RWPE2 (cell line): ENCODE results near the gene SPTLC2.
A peak's percentile ranks its signal among the peaks of the same experiment; 100 is the strongest.
"Not testable (repeated sequence)": the region's sequence is repeated elsewhere in the genome, so short reads cannot be mapped to it uniquely, and the experiment has no call there.

ENCODE experiments used
- ATAC-seq: fragments of 200-7000 bp; cut with Tn5 transposase; 3 replicates; pipeline ENCODE4 v1.9.1; 2021; ENCODE audit warnings: low read depth
- DNase-seq: peaks from one replicate; pipeline ENCODE4 v3.0.0-alpha.2; 2020; ENCODE audit warnings: low spot score
- H3K27ac ChIP-seq: fragments of 450-650 bp; 2 replicates; pipeline ENCODE4 v1.5.1; 2017; ENCODE audit warnings: mild to moderate bottlenecking; ENCODE audit not compliant: poor library complexity, severe bottlenecking
- H3K27me3 ChIP-seq: fragments of 250-450 bp; sonication (Bioruptor Pico); 2 replicates; pipeline ENCODE4 v1.5.1; 2021; ENCODE audit warnings: mild to moderate bottlenecking, moderate library complexity; ENCODE audit not compliant: insufficient read depth, poor library complexity, severe bottlenecking
- H3K36me3 ChIP-seq: fragments of 250-450 bp; sonication (Bioruptor Pico); 2 replicates; pipeline ENCODE4 v1.5.1; 2020; ENCODE audit warnings: low read depth, mild to moderate bottlenecking, moderate library complexity
- H3K4me1 ChIP-seq: fragments of 250-450 bp; sonication (Bioruptor Pico); 2 replicates; pipeline ENCODE4 v1.5.1; 2021; ENCODE audit warnings: mild to moderate bottlenecking, moderate library complexity; ENCODE audit not compliant: insufficient read depth, poor library complexity, severe bottlenecking
- H3K4me3 ChIP-seq: fragments of 250-450 bp; sonication (Bioruptor Pico); 2 replicates; pipeline ENCODE4 v1.5.1; 2021; ENCODE audit warnings: mild to moderate bottlenecking, moderate library complexity; ENCODE audit not compliant: severe bottlenecking
- H3K9me3 ChIP-seq: fragments of 250-450 bp; sonication (Bioruptor Pico); 2 replicates; pipeline ENCODE4 v1.5.1; 2021; ENCODE audit warnings: mild to moderate bottlenecking, moderate library complexity; ENCODE audit not compliant: severe bottlenecking
- CTCF ChIP-seq: fragments of 450-650 bp; IDR thresholded peaks from one replicate; pipeline ENCODE4 v1.5.1; 2017; ENCODE audit warnings: mild to moderate bottlenecking, moderate library complexity; ENCODE audit not compliant: poor library complexity, severe bottlenecking

SPTLC2 gene, protein sequence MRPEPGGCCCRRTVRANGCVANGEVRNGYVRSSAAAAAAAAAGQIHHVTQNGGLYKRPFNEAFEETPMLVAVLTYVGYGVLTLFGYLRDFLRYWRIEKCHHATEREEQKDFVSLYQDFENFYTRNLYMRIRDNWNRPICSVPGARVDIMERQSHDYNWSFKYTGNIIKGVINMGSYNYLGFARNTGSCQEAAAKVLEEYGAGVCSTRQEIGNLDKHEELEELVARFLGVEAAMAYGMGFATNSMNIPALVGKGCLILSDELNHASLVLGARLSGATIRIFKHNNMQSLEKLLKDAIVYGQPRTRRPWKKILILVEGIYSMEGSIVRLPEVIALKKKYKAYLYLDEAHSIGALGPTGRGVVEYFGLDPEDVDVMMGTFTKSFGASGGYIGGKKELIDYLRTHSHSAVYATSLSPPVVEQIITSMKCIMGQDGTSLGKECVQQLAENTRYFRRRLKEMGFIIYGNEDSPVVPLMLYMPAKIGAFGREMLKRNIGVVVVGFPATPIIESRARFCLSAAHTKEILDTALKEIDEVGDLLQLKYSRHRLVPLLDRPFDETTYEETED

DNA sequence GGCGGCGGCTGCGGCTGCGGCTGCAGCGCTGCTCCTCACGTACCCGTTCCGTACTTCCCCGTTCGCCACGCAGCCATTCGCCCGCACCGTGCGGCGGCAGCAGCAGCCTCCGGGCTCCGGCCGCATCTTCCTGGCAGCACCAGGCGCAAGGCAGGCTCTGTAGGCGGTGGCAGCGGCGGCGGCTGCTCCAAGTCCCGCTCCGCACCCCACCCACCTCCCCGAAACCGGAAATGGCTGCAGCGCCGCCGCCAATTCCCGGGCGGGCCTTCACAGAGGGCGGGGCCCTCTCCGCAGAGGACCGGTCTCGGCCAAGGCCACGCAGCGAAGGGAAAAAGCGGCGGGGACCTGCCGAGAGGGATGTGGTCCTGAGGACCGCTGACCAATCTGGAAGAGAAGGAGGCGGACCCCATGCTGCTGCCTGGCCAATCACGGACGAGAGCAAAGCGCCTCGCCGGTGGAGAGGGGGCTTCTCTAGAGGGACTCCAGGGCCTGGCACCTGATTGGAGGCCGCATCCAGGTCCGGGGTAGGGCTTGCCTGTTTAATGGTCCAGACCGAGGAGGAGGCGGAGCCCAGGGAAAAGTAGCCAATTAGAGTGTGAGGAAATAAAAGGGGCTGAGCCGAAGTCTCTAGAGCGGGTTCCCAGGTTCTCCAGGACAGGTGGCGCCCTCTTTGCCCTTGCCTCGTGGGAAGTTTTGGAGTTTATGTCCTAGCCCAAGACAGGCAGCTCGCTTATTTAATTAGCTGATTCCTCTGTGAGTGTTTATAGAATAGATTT, at the start of gene SPTLC2:
SPTLC2 (minus strand) TSS at position 184 of the 776 bp plus-strand sequence; CDS start at position 126, 58 bp downstream.
- no peaks in the 10 kb centered on the region for H3K27me3 ChIP-seq
- peaks cover 21% of the 10 kb centered on the region for H3K4me1 ChIP-seq
- peak within 1 kb of the TSS; percentile 79 for H3K4me3 ChIP-seq
- H3K9me3 ChIP-seq = no peaks in the 10 kb centered on the region
- DNase-seq (peak; percentile 100), ATAC-seq (peak; percentile 96)
- peaks cover 8% of the 10 kb centered on the region for H3K36me3 ChIP-seq
- TF ChIP-seq CTCF = peak; percentile 48
- peak within 1 kb of the TSS; percentile 80 for H3K27ac ChIP-seq

DNA sequence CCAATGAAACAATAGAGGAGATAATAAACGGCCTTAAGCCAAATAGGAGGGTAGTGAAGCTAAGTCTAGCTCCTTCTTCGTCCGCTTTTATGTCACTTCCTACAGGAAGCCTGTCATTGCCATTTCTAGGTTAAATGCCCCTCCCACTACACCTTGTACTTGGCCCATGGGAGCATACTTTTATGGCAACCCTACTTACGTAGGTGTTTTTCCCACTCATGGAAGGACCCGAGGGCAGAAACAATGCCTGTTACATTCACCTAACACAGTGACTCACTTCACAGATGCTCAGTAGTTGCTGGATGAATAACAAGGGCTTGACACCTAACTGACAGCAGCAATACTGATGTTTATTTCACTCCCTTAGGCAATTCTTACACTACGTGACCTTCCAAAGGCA, 46.9 kb upstream of the SPTLC2 start:
- ATAC-seq (peak; percentile 97), DNase-seq (no peak)
- no peak for TF ChIP-seq CTCF
- H3K27ac ChIP-seq = peak overlapping the region; percentile 11
- H3K9me3 ChIP-seq = no peaks in the 10 kb centered on the region
- H3K36me3 ChIP-seq = no peaks in the 10 kb centered on the region
- peaks cover 8% of the 10 kb centered on the region for H3K4me1 ChIP-seq
- H3K4me3 ChIP-seq = no peak overlapping the region
- H3K27me3 ChIP-seq = no peaks in the 10 kb centered on the region

DNA sequence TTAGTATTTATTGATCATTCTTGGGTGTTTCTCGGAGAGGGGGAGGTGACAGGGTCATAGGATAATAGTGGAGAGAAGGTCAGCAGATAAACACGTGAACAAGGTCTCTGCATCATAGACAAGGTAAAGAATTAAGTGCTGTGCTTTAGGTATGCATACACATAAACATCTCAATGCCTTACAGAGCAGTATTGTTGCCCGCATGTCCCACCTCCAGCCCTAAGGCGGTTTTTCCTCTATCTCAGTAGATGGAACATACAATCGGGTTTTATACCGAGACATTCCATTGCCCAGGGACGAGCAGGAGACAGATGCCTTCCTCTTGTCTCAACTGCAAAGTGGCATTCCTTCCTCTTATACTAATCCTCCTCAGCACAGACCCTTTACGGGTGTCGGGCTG, 45.1 kb upstream of the SPTLC2 start:
- H3K4me1 ChIP-seq, H3K27me3 ChIP-seq, H3K4me3 ChIP-seq, DNase-seq, H3K9me3 ChIP-seq, ATAC-seq, H3K27ac ChIP-seq, H3K36me3 ChIP-seq: not testable (repeated sequence)

GRCh38 chr14:77660754-77661153, 44.3 kb upstream of the SPTLC2 start:
- no peak for ATAC-seq
- TF ChIP-seq CTCF = no peak
- H3K9me3 ChIP-seq = no peaks in the 10 kb centered on the region
- no peak overlapping the region for H3K4me3 ChIP-seq
- peaks cover 8% of the 10 kb centered on the region for H3K4me1 ChIP-seq
- H3K27me3 ChIP-seq = no peaks in the 10 kb centered on the region
- no peak overlapping the region for H3K27ac ChIP-seq
- DNase-seq = no peak
- H3K36me3 ChIP-seq = no peaks in the 10 kb centered on the region

DNA sequence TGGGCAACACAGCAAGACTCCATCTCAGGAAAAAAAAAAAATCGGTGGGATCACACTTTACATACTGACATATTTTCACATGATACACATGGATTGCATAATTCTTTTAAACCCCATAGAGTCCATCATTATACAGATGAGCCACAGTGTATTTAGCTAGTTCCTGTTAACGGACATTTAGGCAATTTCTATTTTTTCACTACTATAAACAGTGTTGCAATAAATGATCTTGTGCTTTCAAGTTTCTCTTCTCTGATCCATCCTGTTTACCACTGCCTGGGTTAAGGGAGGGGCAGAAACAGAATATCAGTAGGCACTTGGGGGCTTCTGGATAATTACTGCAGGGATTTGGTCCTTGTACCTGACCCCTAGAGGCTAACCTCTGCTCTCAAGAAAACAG, 43.4 kb upstream of the SPTLC2 start:
- Histone ChIP-seq H3K27ac (no peak overlapping the region), H3K4me3 (no peak overlapping the region), H3K4me1 (peaks cover 8% of the 10 kb centered on the region), H3K27me3 (no peaks in the 10 kb centered on the region), H3K9me3 (no peaks in the 10 kb centered on the region), H3K36me3 (no peaks in the 10 kb centered on the region)
- DNase-seq = no peak
- no peak for ATAC-seq
- TF ChIP-seq CTCF = no peak
